ACC112 (cell line): ENCODE results near the gene LRRK1.

Source experiments
- H2AFZ ChIP-seq: fragments of 200-600 bp; sonication (generic); one replicate; pipeline ENCODE4 v1.6.0; 2017; ENCODE audit warnings: antibody characterized with exemption, low read length; ENCODE audit not compliant: unreplicated experiment
- H3K27ac ChIP-seq: fragments of 200-600 bp; sonication (generic); 2 replicates; pipeline ENCODE4 v1.5.1; 2014; ENCODE audit warnings: low read depth, mild to moderate bottlenecking, antibody characterized with exemption, low read length, moderate library complexity
- H3K27me3 ChIP-seq: fragments of 200-600 bp; sonication (generic); 2 replicates; pipeline ENCODE4 v1.6.1; 2014; ENCODE audit warnings: mild to moderate bottlenecking, antibody characterized with exemption, low read length, moderate library complexity, mixed read lengths; ENCODE audit not compliant: insufficient read depth
- H3K36me3 ChIP-seq: fragments of 200-600 bp; sonication (generic); 2 replicates; pipeline ENCODE4 v1.6.1; 2016; ENCODE audit warnings: mild to moderate bottlenecking, antibody characterized with exemption, low read length, moderate library complexity, mixed read lengths; ENCODE audit not compliant: insufficient read depth
- H3K4me1 ChIP-seq: fragments of 200-600 bp; sonication (generic); one replicate; pipeline ENCODE4 v1.6.1; 2016; ENCODE audit warnings: low read length, mixed read lengths; ENCODE audit not compliant: insufficient read depth, unreplicated experiment, control insufficient read depth
- H3K4me3 ChIP-seq: fragments of 200-600 bp; sonication (generic); 2 replicates; pipeline ENCODE4 v1.5.1; 2014; ENCODE audit warnings: mild to moderate bottlenecking, low read depth, low read length
- H3K79me2 ChIP-seq: fragments of 200-600 bp; sonication (generic); one replicate; pipeline ENCODE4 v1.6.0; 2016; ENCODE audit warnings: low read length; ENCODE audit not compliant: control insufficient read depth, unreplicated experiment, insufficient read depth

Gene LRRK1

DNA sequence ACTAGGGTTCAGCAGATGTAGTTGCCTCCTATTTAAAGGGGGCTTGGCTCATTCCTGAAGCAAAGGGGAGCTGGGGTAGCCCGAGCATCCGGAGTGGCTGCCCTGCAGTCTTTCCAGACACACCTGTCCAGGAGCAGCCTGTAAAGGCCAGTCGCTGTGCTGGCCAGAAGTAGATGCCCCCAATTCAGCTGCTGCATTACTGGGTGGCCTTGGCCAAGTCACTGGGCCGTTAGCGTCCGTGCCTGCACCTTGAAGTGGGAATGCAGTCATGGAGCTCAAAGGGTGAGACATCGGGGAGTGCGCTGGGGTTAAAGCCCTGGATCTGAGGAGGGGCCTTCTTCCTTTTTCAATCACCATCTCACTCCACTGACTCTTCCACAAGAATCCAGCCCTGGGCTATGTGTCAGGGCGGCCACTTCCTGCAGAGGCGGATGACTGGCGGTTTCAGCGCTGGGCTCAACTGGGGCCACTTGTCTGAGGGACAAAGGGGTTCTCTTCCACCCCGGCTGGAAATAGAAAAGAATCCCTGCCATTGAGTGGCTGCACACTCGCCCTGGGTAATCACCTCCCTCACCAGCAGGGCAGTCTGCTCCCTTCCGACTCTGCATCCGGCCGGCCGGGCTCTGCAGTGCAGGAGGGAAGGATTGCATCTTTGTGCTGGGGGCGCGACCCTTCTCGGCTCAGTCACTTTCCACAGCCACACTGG is 27.7 kb upstream of the LRRK1 start:
- no peaks in the 10 kb centered on the region for H3K36me3 ChIP-seq
- no peaks in the 10 kb centered on the region for H3K79me2 ChIP-seq
- H3K4me3 ChIP-seq: no peak overlapping the region
- peaks cover 16% of the 10 kb centered on the region for H3K4me1 ChIP-seq
- no peak overlapping the region for H2AFZ ChIP-seq
- no peak overlapping the region for H3K27ac ChIP-seq
- H3K27me3 ChIP-seq: no peaks in the 10 kb centered on the region

DNA sequence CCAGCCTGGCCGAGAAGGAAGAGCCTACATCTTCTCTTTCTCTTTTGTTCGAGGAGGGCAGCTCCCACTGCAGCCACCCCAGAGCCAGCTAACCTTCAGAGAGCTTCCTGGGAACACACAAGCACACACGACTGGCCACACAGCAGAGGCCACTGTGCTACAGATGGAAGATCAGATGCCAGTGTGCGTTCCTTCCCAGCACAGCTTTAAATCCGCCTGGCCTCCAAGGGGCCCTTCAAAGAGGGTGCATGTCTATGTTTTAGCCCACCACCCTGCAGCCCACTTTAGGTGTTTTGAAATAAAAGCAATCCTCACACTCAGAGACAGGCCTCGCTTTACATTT is 27.2 kb upstream of the LRRK1 start:
- Histone ChIP-seq H3K4me1 (peaks cover 16% of the 10 kb centered on the region), H2AFZ (no peak overlapping the region), H3K27me3 (no peaks in the 10 kb centered on the region), H3K4me3 (no peak overlapping the region), H3K36me3 (no peaks in the 10 kb centered on the region), H3K27ac (no peak overlapping the region), H3K79me2 (no peaks in the 10 kb centered on the region)

DNA sequence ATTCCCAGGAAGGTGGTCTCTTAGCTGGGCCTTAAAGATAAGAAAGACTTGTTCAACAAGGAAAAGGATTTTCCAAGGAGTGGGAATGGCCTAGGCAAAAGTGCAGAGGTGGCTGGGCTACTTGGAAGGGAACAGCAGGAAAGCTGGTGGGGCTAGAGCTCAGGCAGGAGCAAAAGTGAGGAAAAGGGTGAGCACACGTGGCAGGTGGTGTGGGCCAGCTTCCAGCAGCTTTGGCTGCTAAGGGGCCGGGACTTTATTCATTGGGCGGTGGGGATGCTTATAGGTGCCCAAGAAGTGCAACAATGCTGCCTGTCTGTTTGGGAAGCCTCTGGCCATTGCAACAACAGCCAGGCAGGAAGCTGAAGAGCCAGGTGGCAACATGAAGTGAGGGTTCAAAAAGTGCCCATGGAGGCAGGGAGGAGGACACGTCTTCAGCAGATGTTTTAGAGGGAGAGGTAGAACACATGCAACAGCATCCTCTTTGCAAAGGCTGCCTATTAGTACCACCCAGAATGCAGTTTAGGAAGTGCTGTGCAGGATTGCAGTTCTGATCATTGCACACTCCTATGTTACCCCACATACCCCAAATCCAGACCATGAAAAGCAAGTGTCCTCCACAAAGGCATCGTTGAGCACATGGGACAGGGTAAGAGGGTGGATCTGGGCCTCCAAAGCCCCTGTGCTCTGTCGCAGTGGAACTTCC is 25.7 kb upstream of the LRRK1 start:
- no peaks in the 10 kb centered on the region for H3K27me3 ChIP-seq
- H3K79me2 ChIP-seq: no peaks in the 10 kb centered on the region
- H3K36me3 ChIP-seq: no peaks in the 10 kb centered on the region
- H2AFZ ChIP-seq: no peak overlapping the region
- no peak overlapping the region for H3K4me3 ChIP-seq
- no peak overlapping the region for H3K27ac ChIP-seq
- peaks cover 16% of the 10 kb centered on the region for H3K4me1 ChIP-seq

DNA sequence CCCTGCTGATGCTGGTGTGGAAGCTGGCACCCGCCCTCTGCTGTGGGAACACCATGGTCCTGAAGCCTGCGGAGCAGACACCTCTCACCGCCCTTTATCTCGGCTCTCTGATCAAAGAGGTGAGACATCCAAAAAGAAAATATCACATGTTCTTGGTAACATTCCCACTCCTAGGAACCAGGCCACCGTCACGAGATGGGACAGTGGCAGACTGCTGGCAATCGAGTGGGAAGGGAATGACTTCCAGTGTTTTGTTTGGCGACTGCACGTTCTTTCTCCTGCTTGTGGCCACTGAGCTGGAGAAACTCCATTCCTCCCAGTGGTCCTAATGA is 25.2 kb upstream of the LRRK1 start:
- Histone ChIP-seq H3K4me1 (peaks cover 12% of the 10 kb centered on the region), H3K36me3 (no peaks in the 10 kb centered on the region), H3K27ac (no peak overlapping the region), H3K27me3 (no peaks in the 10 kb centered on the region), H2AFZ (no peak overlapping the region), H3K79me2 (no peaks in the 10 kb centered on the region), H3K4me3 (no peak overlapping the region)

DNA sequence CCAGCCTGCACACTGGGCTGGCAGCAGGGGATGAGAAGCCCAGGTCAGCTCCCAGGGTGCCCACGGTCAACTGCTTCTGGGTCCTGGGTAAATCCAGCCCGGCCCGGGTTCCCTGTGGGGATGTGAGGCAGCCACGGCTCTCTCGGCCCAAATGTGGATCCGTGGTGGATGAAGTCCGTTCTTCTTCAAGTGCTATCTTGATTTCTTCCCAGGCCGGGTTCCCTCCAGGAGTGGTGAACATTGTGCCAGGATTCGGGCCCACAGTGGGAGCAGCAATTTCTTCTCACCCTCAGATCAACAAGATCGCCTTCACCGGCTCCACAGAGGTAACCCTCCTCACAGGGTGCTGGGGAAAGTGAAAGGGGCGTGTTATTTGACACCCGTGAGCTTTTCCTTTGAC is 23.4 kb upstream of the LRRK1 start:
- Histone ChIP-seq H2AFZ (no peak overlapping the region), H3K36me3 (no peaks in the 10 kb centered on the region), H3K4me3 (no peak overlapping the region), H3K27me3 (no peaks in the 10 kb centered on the region), H3K79me2 (no peaks in the 10 kb centered on the region), H3K27ac (no peak overlapping the region), H3K4me1 (no peaks in the 10 kb centered on the region)

DNA sequence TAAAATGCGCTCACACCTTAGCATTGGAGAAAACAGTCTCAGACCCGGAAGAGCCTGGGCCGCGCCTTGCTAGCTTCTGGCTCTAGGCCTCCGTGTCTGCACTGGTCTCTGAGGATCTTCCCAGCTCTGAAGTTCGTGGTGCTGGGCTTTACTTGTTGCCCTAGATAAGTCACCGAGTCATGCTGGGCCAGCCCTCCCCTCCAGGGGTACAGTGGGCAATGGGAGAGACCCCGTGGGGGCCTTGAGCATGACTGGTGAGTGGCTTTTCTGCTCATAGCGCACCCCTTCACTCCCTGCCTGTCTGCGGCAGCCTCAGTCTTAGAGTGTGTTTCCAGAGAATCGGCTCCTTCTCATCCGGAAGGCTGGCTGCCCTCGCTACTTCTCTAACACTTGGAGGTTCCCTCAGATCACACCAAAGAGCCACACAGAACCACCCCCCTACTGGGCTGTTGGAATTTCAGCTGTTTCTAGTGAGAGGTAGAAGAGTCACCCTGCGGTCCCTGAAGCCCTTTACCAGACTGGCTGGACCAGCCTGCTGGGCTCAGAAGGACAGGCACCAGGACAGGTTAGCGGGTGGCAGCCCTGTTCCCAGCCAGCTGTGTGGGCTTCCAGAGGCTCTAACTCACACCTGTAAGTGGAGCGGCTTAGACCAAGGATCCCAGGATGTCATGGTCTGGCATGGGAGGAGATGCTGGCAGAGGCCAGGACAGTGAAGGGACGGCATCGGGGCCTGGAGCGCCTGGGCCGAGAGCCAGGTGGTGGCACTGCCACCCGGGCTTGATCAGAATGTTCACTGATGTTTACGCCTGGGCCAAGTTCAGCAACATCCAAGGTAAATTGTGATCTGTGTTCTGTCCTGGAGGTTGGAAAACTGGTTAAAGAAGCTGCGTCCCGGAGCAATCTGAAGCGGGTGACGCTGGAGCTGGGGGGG is 21.7 kb upstream of the LRRK1 start:
- Histone ChIP-seq H3K27ac (no peak overlapping the region), H2AFZ (no peak overlapping the region), H3K4me1 (peaks cover 8% of the 10 kb centered on the region), H3K27me3 (no peaks in the 10 kb centered on the region), H3K4me3 (no peak overlapping the region), H3K79me2 (no peaks in the 10 kb centered on the region), H3K36me3 (no peaks in the 10 kb centered on the region)

DNA sequence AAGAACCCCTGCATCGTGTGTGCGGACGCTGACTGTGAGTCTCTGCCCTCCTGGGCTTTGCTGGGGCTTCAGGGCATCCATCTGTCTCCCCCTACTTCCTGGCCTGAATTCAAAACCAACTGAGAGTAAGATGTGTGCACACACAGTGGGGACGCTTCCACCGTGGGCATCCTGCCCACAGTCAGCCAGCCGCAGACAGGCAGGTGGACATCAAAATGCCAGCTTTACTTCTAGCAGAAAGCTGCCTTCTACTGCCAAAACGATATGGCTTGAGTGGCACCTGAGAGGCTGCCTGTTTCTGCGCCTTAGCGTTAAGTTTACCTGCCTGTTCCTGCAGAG is 21.0 kb upstream of the LRRK1 start:
- Histone ChIP-seq H2AFZ (no peak overlapping the region), H3K27ac (no peak overlapping the region), H3K27me3 (no peaks in the 10 kb centered on the region), H3K79me2 (no peaks in the 10 kb centered on the region), H3K4me1 (peaks cover 12% of the 10 kb centered on the region), H3K4me3 (no peak overlapping the region), H3K36me3 (no peaks in the 10 kb centered on the region)

DNA sequence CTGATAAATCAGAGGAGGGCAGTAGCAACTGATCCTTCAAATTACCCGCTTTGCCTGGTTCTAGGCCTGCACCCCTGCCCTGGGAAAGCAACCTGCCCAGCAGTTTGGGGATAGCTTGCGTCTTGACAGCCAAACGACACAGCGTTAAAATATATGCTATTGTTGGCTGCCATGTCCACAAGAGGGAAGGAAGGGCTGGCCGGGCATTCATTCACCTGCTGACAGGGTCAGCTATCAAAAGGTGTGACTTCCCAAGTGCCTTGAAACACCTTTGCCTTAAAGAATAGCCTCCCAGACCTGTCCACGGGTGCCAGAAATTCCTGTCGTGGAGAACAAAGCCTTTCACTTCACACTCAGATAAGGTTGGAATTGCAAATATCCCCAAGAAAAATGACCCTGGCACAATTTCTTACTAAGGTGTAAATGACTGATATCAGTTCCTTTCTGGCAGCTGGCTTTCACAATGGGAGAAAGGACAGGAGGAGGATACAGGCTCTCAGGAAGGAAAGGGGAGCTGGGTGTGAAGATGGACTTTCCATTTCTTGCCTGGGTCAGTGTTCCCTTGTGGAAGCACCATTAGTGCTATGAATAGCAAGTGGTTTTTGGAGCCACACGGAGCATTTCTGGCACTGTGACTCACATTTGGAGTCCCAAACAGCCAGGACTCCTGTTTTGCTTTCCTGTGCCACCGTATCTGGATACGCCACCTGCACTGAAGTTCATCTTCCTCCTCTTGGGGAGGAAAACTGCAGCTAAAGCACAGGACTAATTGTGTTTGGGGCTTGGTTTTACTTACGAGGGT is 20.3 kb upstream of the LRRK1 start:
- peaks cover 12% of the 10 kb centered on the region for H3K4me1 ChIP-seq
- no peak overlapping the region for H3K27ac ChIP-seq
- no peak overlapping the region for H2AFZ ChIP-seq
- H3K36me3 ChIP-seq: peaks cover 3% of the 10 kb centered on the region; the same call in 1 of the 2 replicates
- no peaks in the 10 kb centered on the region for H3K79me2 ChIP-seq
- H3K27me3 ChIP-seq: no peaks in the 10 kb centered on the region
- no peak overlapping the region for H3K4me3 ChIP-seq

DNA sequence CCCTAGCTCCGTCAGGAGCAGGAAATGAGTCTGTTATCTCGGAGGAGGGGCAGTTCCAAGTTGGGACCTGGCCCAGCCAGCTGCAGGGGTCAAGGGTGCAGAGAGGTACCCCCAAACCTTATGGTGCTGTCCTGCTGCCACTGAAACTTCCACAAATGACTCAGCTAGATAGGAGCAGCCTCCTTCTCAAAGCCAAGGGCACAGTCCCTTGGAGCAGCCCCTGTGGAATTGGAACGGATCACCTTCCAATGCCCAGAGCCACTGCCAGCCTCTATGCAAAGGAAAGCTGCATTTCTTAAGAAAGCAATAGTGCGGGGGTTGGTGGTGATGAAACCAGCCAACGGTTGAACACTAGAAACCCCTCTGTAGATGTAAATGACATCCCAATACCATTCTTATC is 19.6 kb upstream of the LRRK1 start:
- no peak overlapping the region for H3K4me3 ChIP-seq
- no peaks in the 10 kb centered on the region for H3K79me2 ChIP-seq
- H3K27ac ChIP-seq: no peak overlapping the region
- H3K4me1 ChIP-seq: peaks cover 12% of the 10 kb centered on the region
- H2AFZ ChIP-seq: no peak overlapping the region
- no peaks in the 10 kb centered on the region for H3K27me3 ChIP-seq
- peaks cover 3% of the 10 kb centered on the region; the same call in 1 of the 2 replicates for H3K36me3 ChIP-seq

DNA sequence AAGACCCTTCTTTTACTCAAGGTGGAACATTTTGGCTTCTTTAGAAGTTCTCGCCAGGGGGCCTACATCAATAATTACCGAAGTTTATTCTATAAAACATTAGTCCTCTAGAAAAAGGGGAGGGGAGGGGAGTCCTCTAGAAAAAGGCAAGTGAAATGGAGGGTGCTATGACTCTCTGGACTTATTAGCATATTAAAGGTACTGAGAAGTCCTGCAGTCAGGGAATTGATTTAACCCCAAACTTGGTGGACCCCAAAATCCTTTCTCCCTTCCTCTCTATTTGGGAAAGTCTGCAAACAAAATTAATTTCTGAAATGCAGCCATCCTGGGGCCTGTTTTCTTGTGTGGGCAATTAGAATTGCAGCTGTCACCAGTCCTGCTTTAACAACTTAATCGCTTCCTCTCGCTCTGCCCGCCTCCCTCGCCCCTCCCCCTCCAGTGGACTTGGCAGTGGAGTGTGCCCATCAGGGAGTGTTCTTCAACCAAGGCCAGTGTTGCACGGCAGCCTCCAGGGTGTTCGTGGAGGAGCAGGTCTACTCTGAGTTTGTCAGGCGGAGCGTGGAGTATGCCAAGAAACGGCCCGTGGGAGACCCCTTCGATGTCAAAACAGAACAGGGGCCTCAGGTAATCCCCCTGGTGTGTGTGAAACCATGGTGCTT is 18.9 kb upstream of the LRRK1 start:
- Histone ChIP-seq H3K4me1 (peaks cover 12% of the 10 kb centered on the region), H3K4me3 (no peak overlapping the region), H3K79me2 (no peaks in the 10 kb centered on the region), H3K27ac (no peak overlapping the region), H2AFZ (no peak overlapping the region), H3K27me3 (no peaks in the 10 kb centered on the region), H3K36me3 (peaks cover 3% of the 10 kb centered on the region; the same call in 1 of the 2 replicates)
